Osteoblast (primary cell): ENCODE measurements around the gene ANO3. TPM values are rescaled to one million over a fixed set of nuclear protein-coding genes. Genes with fewer than 3 reads are reported as not detected.

Source experiments
- DNase-seq: peaks from one replicate; pipeline ENCODE4 v3.0.0; 2011; ENCODE audit warnings: low spot score, mixed read lengths; ENCODE audit not compliant: insufficient read length; ENCODE audit errors: missing footprints
- H2AFZ ChIP-seq: 2 replicates; pipeline ENCODE4 v1.6.0; 2011; ENCODE audit warnings: mild to moderate bottlenecking, low read length
- H3K27ac ChIP-seq: 2 replicates; pipeline ENCODE4 v1.5.1; 2011; ENCODE audit warnings: mild to moderate bottlenecking, low read depth, low read length, moderate library complexity
- H3K27me3 ChIP-seq: 2 replicates; pipeline ENCODE4 v1.6.0; 2012; ENCODE audit warnings: mild to moderate bottlenecking, control low read depth, inconsistent platforms, low read length, moderate library complexity; ENCODE audit not compliant: insufficient read depth
- H3K36me3 ChIP-seq: 2 replicates; pipeline ENCODE4 v1.5.1; 2011; ENCODE audit warnings: mild to moderate bottlenecking, low read length, control low read depth, moderate library complexity; ENCODE audit not compliant: insufficient read depth
- H3K4me1 ChIP-seq: 2 replicates; pipeline ENCODE4 v1.5.1; 2011; ENCODE audit warnings: mild to moderate bottlenecking, low read length, control low read depth, moderate library complexity; ENCODE audit not compliant: insufficient read depth
- H3K4me2 ChIP-seq: 2 replicates; pipeline ENCODE4 v1.6.0; 2011; ENCODE audit warnings: mild to moderate bottlenecking, low read length; ENCODE audit not compliant: insufficient read depth
- H3K4me3 ChIP-seq: fragments of 200-600 bp; sonication (generic); 3 replicates; pipeline ENCODE4 v1.5.1; 2012; ENCODE audit warnings: mild to moderate bottlenecking, low read length, inconsistent platforms; ENCODE audit not compliant: insufficient read depth
- H3K79me2 ChIP-seq: 2 replicates; pipeline ENCODE4 v1.6.0; 2012; ENCODE audit warnings: mild to moderate bottlenecking, low read length, control low read depth, inconsistent platforms; ENCODE audit not compliant: insufficient read depth
- H3K9me3 ChIP-seq: 2 replicates; pipeline ENCODE4 v1.5.1; 2011; ENCODE audit warnings: low read depth, low read length, control low read depth
- H4K20me1 ChIP-seq: 2 replicates; pipeline ENCODE4 v1.6.0; 2012; ENCODE audit warnings: mild to moderate bottlenecking, low read length, control low read depth; ENCODE audit not compliant: insufficient read depth
- CTCF ChIP-seq: IDR thresholded peaks from 2 replicates; pipeline ENCODE4 v1.5.1; 2011; ENCODE audit warnings: mild to moderate bottlenecking, low read depth, low read length, moderate library complexity; ENCODE audit errors: extremely low read depth
- total RNA-seq: library from RNA; depleted of rRNA; stranded (reverse); fragments of >200 nt; gene quantifications from 2 replicates; pipeline ENCODE4 v1.2.3, GENCODE V29; 2012

The ANO3 gene
- total RNA-seq, 1 donor, result under 0.01 TPM

- Histone ChIP-seq H2AFZ (no peak overlapping the region), H3K9me3 (no peaks in the 10 kb centered on the region), H3K36me3 (no peaks in the 10 kb centered on the region), H3K4me1 (peaks cover 4% of the 10 kb centered on the region), H3K4me2 (no peak overlapping the region), H3K27me3 (peaks cover 17% of the 10 kb centered on the region), H3K79me2 (no peaks in the 10 kb centered on the region), H3K4me3 (no peak overlapping the region), H3K27ac (no peak overlapping the region), H4K20me1 (no peaks in the 10 kb centered on the region)
- DNase-seq, result no peak
- no peak for TF ChIP-seq CTCF
Measured at GRCh38 chr11:26326793-26327400, 5.0 kb upstream of the ANO3 start.

GRCh38 chr11:26329206-26329605, 2.7 kb upstream of the ANO3 start:
- Histone ChIP-seq H2AFZ (no peak overlapping the region), H3K4me3 (no peak overlapping the region), H3K9me3 (no peaks in the 10 kb centered on the region), H3K27me3 (peaks cover 20% of the 10 kb centered on the region), H3K36me3 (no peaks in the 10 kb centered on the region), H3K4me1 (peaks cover 9% of the 10 kb centered on the region), H3K4me2 (no peak overlapping the region), H4K20me1 (no peaks in the 10 kb centered on the region), H3K79me2 (no peaks in the 10 kb centered on the region), H3K27ac (no peak overlapping the region)
- TF ChIP-seq CTCF, result no peak
- DNase-seq, result no peak

GRCh38 chr11:26330262-26330661, 1.7 kb upstream of the ANO3 start:
- Histone ChIP-seq H4K20me1 (no peaks in the 10 kb centered on the region), H3K4me1 (peaks cover 9% of the 10 kb centered on the region), H3K27me3 (peaks cover 20% of the 10 kb centered on the region), H3K9me3 (no peaks in the 10 kb centered on the region), H3K27ac (no peak overlapping the region), H3K36me3 (no peaks in the 10 kb centered on the region), H3K79me2 (no peaks in the 10 kb centered on the region), H3K4me2 (no peak overlapping the region), H3K4me3 (no peak overlapping the region), H2AFZ (no peak overlapping the region)
- DNase-seq, result no peak
- no peak for TF ChIP-seq CTCF

GRCh38 chr11:26332572-26332915, 614 bp downstream of the ANO3 start:
- peak overlapping the region; percentile 77 for H3K4me2 ChIP-seq
- DNase-seq, result peak; percentile 46

More at GRCh38 chr11:26332572-26332915, 614 bp downstream of the ANO3 start:
- Histone ChIP-seq H3K9me3 (no peaks in the 10 kb centered on the region), H3K79me2 (no peaks in the 10 kb centered on the region), H4K20me1 (no peaks in the 10 kb centered on the region), H2AFZ (no peak overlapping the region), H3K4me3 (no peak overlapping the region), H3K36me3 (no peaks in the 10 kb centered on the region), H3K27ac (no peak overlapping the region), H3K4me1 (peaks cover 9% of the 10 kb centered on the region), H3K27me3 (peaks cover 20% of the 10 kb centered on the region)
- no peak for TF ChIP-seq CTCF
